GM21515 (cell line): ENCODE measurements around the gene NDUFB2.
"Not testable (repeated sequence)": the region's sequence is repeated elsewhere in the genome, so short reads cannot be mapped to it uniquely, and the experiment has no call there.

ENCODE experiments used
- ATAC-seq: cut with Tn5 transposase; IDR thresholded peaks from one replicate; pipeline ENCODE4 v1.9.1; 2021; ENCODE audit not compliant: unreplicated experiment

Gene NDUFB2

GRCh38 chr7:140732416-140732815 lies 35.9 kb downstream of the NDUFB2 start:
- ATAC-seq = no peak

- ATAC-seq = no peak
Observed at GRCh38 chr7:140734096-140734495, 37.6 kb downstream of the NDUFB2 start.

- ATAC-seq = no peak
Observed at GRCh38 chr7:140734729-140735128, 38.2 kb downstream of the NDUFB2 start.

GRCh38 chr7:140738280-140738679 lies 41.8 kb downstream of the NDUFB2 start:
- ATAC-seq = no peak

GRCh38 chr7:140743255-140743654 lies 46.7 kb downstream of the NDUFB2 start:
- ATAC-seq = not testable (repeated sequence)

GRCh38 chr7:140744005-140744404 lies 47.5 kb downstream of the NDUFB2 start:
- ATAC-seq = no peak

GRCh38 chr7:140745266-140746058 lies 49.0 kb downstream of the NDUFB2 start:
- no peak for ATAC-seq

GRCh38 chr7:140746751-140747150 lies 50.2 kb downstream of the NDUFB2 start:
- no peak for ATAC-seq

- no peak for ATAC-seq
Observed at GRCh38 chr7:140752533-140752932, 56.0 kb downstream of the NDUFB2 start.

GRCh38 chr7:140754506-140754905 lies 58.0 kb downstream of the NDUFB2 start:
- ATAC-seq = no peak
